H1 (cell line): ENCODE measurements around the gene GDPD5. TPM values are rescaled to one million over a fixed set of nuclear protein-coding genes. Genes with fewer than 3 reads are reported as not detected.

Experiments
- CTCF ChIA-PET: fragments of 300-600 bp; sonication (Branson Sonifier 250); formaldehyde crosslinking; loops from one replicate; lab custom pipeline; 2021; ENCODE audit not compliant: partially characterized antibody; lab: Charles Lee
- POLR2A ChIA-PET: fragments of 300-600 bp; sonication (Branson Sonifier 250); formaldehyde crosslinking; loops from one replicate; lab custom pipeline; 2021; ENCODE audit warnings: inconsistent platforms; ENCODE audit not compliant: partially characterized antibody; lab: Charles Lee
- DNase-seq, 2 experiments: peaks; one replicate each; pipeline versions ENCODE4 v3.0.0 to v3.0.0-alpha.2; 2010 to 2022; ENCODE audit warnings: low spot score in 2 of 2, low read depth in 1 of 2, mixed read lengths in 1 of 2
- FAIRE-seq: peaks from 2 replicates; lab custom pipeline; 2011; peaks lifted over from hg19 to GRCh38; lab: Jason Lieb, UNC
- H2AFZ ChIP-seq: 2 replicates; pipeline ENCODE4 v1.8.1; 2012; ENCODE audit warnings: low read length, inconsistent platforms
- H2AK5ac ChIP-seq: 2 replicates; pipeline ENCODE4 v1.6.1; 2013; ENCODE audit warnings: low read depth, low read length
- H2BK120ac ChIP-seq: replicated peaks from 2 replicates; pipeline ENCODE3; 2013; ENCODE audit warnings: low read depth, low read length, inconsistent platforms
- H2BK12ac ChIP-seq: 2 replicates; pipeline ENCODE4 v1.6.1; 2013; ENCODE audit warnings: low read depth, low read length
- H2BK15ac ChIP-seq: 2 replicates; pipeline ENCODE4 v1.6.1; 2013; ENCODE audit warnings: low read length
- H2BK20ac ChIP-seq: 2 replicates; pipeline ENCODE4 v1.6.1; 2013; ENCODE audit warnings: low read length
- H2BK5ac ChIP-seq: 2 replicates; pipeline ENCODE4 v1.6.1; 2013; ENCODE audit warnings: low read depth, low read length
- H3K14ac ChIP-seq: 2 replicates; pipeline ENCODE4 v1.6.1; 2013; ENCODE audit warnings: inconsistent platforms; ENCODE audit not compliant: insufficient read length
- H3K18ac ChIP-seq: 2 replicates; pipeline ENCODE4 v1.6.1; 2013; ENCODE audit warnings: low read length; ENCODE audit errors: extremely low read depth
- H3K23ac ChIP-seq: 2 replicates; pipeline ENCODE4 v1.6.1; 2013; ENCODE audit warnings: inconsistent platforms; ENCODE audit not compliant: insufficient read length
- H3K23me2 ChIP-seq: 2 replicates; pipeline ENCODE4 v1.6.1; 2013; ENCODE audit warnings: low read depth, low read length
- H3K27ac ChIP-seq: 2 replicates; pipeline ENCODE4 v1.6.1; 2011; ENCODE audit warnings: low read depth, low read length, inconsistent platforms
- H3K27me3 ChIP-seq, 4 experiments: replicated peaks in 1 of 4; 1 replicate in 1 of 4; 2 replicates in 3 of 4; pipeline versions ENCODE4 v1.6.1 to v1.8.1; 2011 to 2013; ENCODE audit warnings: low read length in 3 of 4, mild to moderate bottlenecking in 3 of 4, inconsistent platforms in 2 of 4, mixed read lengths in 2 of 4, moderate library complexity in 1 of 4; ENCODE audit not compliant: control insufficient read depth in 3 of 4, insufficient read depth in 3 of 4; ENCODE audit errors: extremely low read depth in 1 of 4
- H3K36me3 ChIP-seq, 4 experiments: 2 replicates each; pipeline versions ENCODE4 v1.6.1 to v1.8.1; 2011 to 2013; ENCODE audit warnings: mild to moderate bottlenecking in 4 of 4, low read length in 3 of 4, moderate library complexity in 2 of 4, control low read depth in 1 of 4, inconsistent platforms in 1 of 4; ENCODE audit not compliant: insufficient read depth in 4 of 4, control insufficient read depth in 2 of 4
- H3K4ac ChIP-seq: replicated peaks from 2 replicates; pipeline ENCODE3; 2013; ENCODE audit warnings: low read length, low read depth, mixed read lengths, inconsistent platforms; ENCODE audit not compliant: insufficient read length
- H3K4me1 ChIP-seq, 4 experiments: replicated peaks in 1 of 4; 1 replicate in 1 of 4; 2 replicates in 3 of 4; pipeline versions ENCODE4 v1.6.1 to v1.8.1; 2011 to 2013; ENCODE audit warnings: low read length in 3 of 4, inconsistent platforms in 2 of 4, mixed read lengths in 1 of 4; ENCODE audit not compliant: insufficient read depth in 4 of 4, control insufficient read depth in 3 of 4
- H3K4me2 ChIP-seq, 2 experiments: 2 replicates each; pipeline versions ENCODE4 v1.6.1 to v1.8.1; 2011 to 2013; ENCODE audit warnings: low read depth in 2 of 2, low read length in 2 of 2, control low read depth in 1 of 2, inconsistent platforms in 1 of 2, mild to moderate bottlenecking in 1 of 2; ENCODE audit not compliant: insufficient read depth in 1 of 2
- H3K4me3 ChIP-seq, 4 experiments: fragments of 200-600, 300-600 bp in 1 of 4; sonication (generic), shearing (Covaris generic), sonication (Bioruptor Twin) in 1 of 4; 2 replicates each; pipeline versions ENCODE4 v1.5.1 to v1.8.1; 2011 to 2016; ENCODE audit warnings: low read length in 4 of 4, low read depth in 3 of 4, control low read depth in 2 of 4, inconsistent platforms in 2 of 4, mild to moderate bottlenecking in 2 of 4, mixed read lengths in 1 of 4, moderate library complexity in 1 of 4; ENCODE audit not compliant: insufficient read depth in 2 of 4; ENCODE audit errors: extremely low read depth in 1 of 4
- H3K56ac ChIP-seq: replicated peaks from 2 replicates; pipeline ENCODE3; 2013; ENCODE audit warnings: low read depth, mild to moderate bottlenecking, mixed read lengths, low read length, inconsistent platforms; ENCODE audit not compliant: insufficient read length
- H3K79me1 ChIP-seq: 2 replicates; pipeline ENCODE4 v1.6.1; 2013; ENCODE audit warnings: low read depth, low read length, control low read depth
- H3K79me2 ChIP-seq, 2 experiments: 2 replicates each; pipeline versions ENCODE4 v1.6.1 to v1.8.1; 2012 to 2013; ENCODE audit warnings: low read length in 2 of 2, mild to moderate bottlenecking in 2 of 2, inconsistent platforms in 1 of 2; ENCODE audit not compliant: insufficient read depth in 2 of 2, control insufficient read depth in 1 of 2
- H3K9ac ChIP-seq, 4 experiments: replicated peaks in 1 of 4; 1 replicate in 1 of 4; 2 replicates in 3 of 4; pipeline versions ENCODE4 v1.6.1 to v1.8.1; 2011 to 2013; ENCODE audit warnings: low read depth in 3 of 4, low read length in 3 of 4, control low read depth in 2 of 4, mild to moderate bottlenecking in 2 of 4, moderate library complexity in 2 of 4, inconsistent platforms in 1 of 4; ENCODE audit errors: extremely low read depth in 1 of 4
- H3K9me3 ChIP-seq, 2 experiments: 2 replicates each; pipeline versions ENCODE4 v1.6.1 to v1.8.1; 2012 to 2013; ENCODE audit warnings: mild to moderate bottlenecking in 2 of 2, moderate library complexity in 2 of 2, control low read depth in 1 of 2, inconsistent platforms in 1 of 2, low read depth in 1 of 2, low read length in 1 of 2, mixed read lengths in 1 of 2; ENCODE audit not compliant: insufficient read depth in 2 of 2
- H4K20me1 ChIP-seq, 2 experiments: replicated peaks in 1 of 2; 2 replicates each; pipeline versions ENCODE3 to v1.8.1; 2011 to 2013; ENCODE audit warnings: inconsistent platforms in 2 of 2, low read length in 2 of 2, mild to moderate bottlenecking in 1 of 2; ENCODE audit not compliant: insufficient read depth in 2 of 2, control insufficient read depth in 1 of 2
- H4K5ac ChIP-seq: 2 replicates; pipeline ENCODE4 v1.6.1; 2013; ENCODE audit warnings: low read length, low read depth, mixed read lengths, inconsistent platforms; ENCODE audit not compliant: insufficient read length
- H4K8ac ChIP-seq: 2 replicates; pipeline ENCODE4 v1.8.0; 2013; ENCODE audit warnings: mild to moderate bottlenecking, moderate library complexity, low read length, inconsistent platforms; ENCODE audit not compliant: insufficient read depth; ENCODE audit errors: extremely low read depth
- H4K91ac ChIP-seq: replicated peaks from 2 replicates; pipeline ENCODE3; 2013; ENCODE audit warnings: low read length, mixed read lengths, inconsistent platforms; ENCODE audit not compliant: insufficient read length
- ASH2L ChIP-seq: fragments of 200-600, 300-600 bp; sonication (generic); IDR thresholded peaks from one replicate; pipeline ENCODE4 v1.7.1; 2017; ENCODE audit warnings: low read length
- BRCA1 ChIP-seq: IDR thresholded peaks from 2 replicates; pipeline ENCODE4 v1.6.1; 2012; ENCODE audit warnings: low read depth, low read length, improper control_type of control experiment
- KDM5A ChIP-seq: fragments of 200-600 bp; IDR thresholded peaks from 2 replicates; pipeline ENCODE4 v1.7.1; 2012; ENCODE audit warnings: mild to moderate bottlenecking, low read length, inconsistent platforms, mixed read lengths
- NRF1 ChIP-seq: IDR thresholded peaks from 2 replicates; pipeline ENCODE4 v1.6.1; 2011; ENCODE audit warnings: mild to moderate bottlenecking, low read depth, low read length, improper control_type of control experiment
- SIX5 ChIP-seq: IDR thresholded peaks from 2 replicates; pipeline ENCODE4 v1.6.1; 2011; ENCODE audit warnings: mild to moderate bottlenecking, low read depth, low read length
- SP2 ChIP-seq: IDR thresholded peaks from 2 replicates; pipeline ENCODE4 v1.6.1; 2012; ENCODE audit warnings: mild to moderate bottlenecking, low read length, inconsistent platforms
- TAF7 ChIP-seq: optimal IDR thresholded peaks from 2 replicates; pipeline ENCODE3; 2011; ENCODE audit warnings: low read depth, mild to moderate bottlenecking, inconsistent platforms, low read length, moderate library complexity, borderline replicate concordance
- WGBS, 2 experiments: shearing (Covaris generic) in 1 of 2; methylation state at CpG; one replicate each; pipeline versions ENCODE4 v1.1.6 to v1.1.7; 2013 to 2015; ENCODE audit warnings: low lambda C conversion rate in 2 of 2, mixed read lengths in 2 of 2, inconsistent platforms in 1 of 2, low coverage in 1 of 2, missing lambda C conversion rate in 1 of 2; ENCODE audit not compliant: insufficient replicate concordance in 2 of 2, insufficient coverage in 1 of 2, insufficient read length in 1 of 2; ENCODE audit errors: extremely low coverage in 1 of 2, missing lambda C conversion rate in 1 of 2; 5-methylcytosine and 5-hydroxymethylcytosine counted together
- polyA plus RNA-seq, 7 experiments: library from polyadenylated mRNA; depleted of rRNA in 3 of 7; stranded (reverse) in 5 of 7; unstranded in 2 of 7; fragments of >200 nt in 5 of 7; fragments of 200-250 nt in 2 of 7; gene quantifications; 1 replicate in 5 of 7; 2 replicates in 1 of 7; 4 replicates in 1 of 7; pipeline versions ENCODE4 v1.2.1 to v1.2.3, GENCODE V29; 2011 to 2013; ENCODE audit warnings: missing spikeins in 2 of 7, mixed read lengths in 2 of 7
- total RNA-seq: library from RNA; stranded (reverse); fragmentation: NEBNext Ultra II Directional; extraction: Animal tissue kit (Norgen Biotek cat#: 25700); gene quantifications from 2 replicates; pipeline ENCODE4 v1.2.1, GENCODE V29; 2021
- TF ChIP-seq, protein P1 (sequence below): IDR thresholded peaks from 2 replicates; pipeline ENCODE4 v1.6.1; 2011; ENCODE audit warnings: low read depth, mild to moderate bottlenecking, low read length; ENCODE audit not compliant: insufficient read depth
- TF ChIP-seq, protein P2 (sequence below): IDR thresholded peaks from 2 replicates; pipeline ENCODE4 v1.6.1; 2012; ENCODE audit warnings: low read length, inconsistent platforms

Gene GDPD5
- total and polyA plus RNA-seq, 2 of the 8 experiments (the other 6 are each of a cell fraction or from before 2014, with no cell fraction given): 7.8 to 8.6 TPM

DNA sequence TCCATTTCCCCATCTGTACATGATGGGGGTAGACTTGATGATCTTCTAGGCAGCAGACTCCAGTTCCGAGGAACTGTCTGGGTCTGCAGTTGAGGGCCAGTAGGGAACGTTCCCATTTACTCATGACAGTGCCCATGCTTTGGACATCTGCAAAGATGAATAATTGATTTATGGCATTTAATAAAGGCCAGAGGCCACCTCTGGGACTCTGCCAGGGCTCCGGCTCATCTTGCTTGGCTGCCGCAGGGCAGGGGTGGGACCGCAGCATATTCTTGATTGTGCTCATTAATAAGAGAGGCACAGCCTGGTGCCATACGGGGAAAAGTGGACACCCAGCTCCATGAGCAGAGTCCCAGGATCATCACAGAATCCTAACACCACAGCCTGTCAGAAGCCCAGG, 64.6 kb downstream of the GDPD5 start:
- CTCF ChIA-PET: interaction anchor here (0.8 to 31.5 kb wide), 10 partner anchors 9 to 123 kb away, joined by 3 to 603 read pairs (median 6); partner anchors contain the start of genes GDPD5 and KLHL35
- H3K23me2 ChIP-seq: peaks cover 2% of the 10 kb centered on the region; the same call in 1 of the 2 replicates
- H3K79me2 ChIP-seq: no peaks in the 10 kb centered on the region
- no peaks in the 10 kb centered on the region for H3K9me3 ChIP-seq
- H2BK5ac ChIP-seq: peak overlapping the region; percentile 21; the same call in 1 of the 2 replicates
- H3K36me3 ChIP-seq: no peaks in the 10 kb centered on the region; a peak in 1 of 8 replicates
- no peaks in the 10 kb centered on the region for H4K20me1 ChIP-seq
- H2BK15ac ChIP-seq: 0 out of 2 replicates have a peak overlapping the region, but pooled peaks have one; percentile 61
- no peak overlapping the region for H3K27ac ChIP-seq
- H2AK5ac ChIP-seq: no peak overlapping the region
- no peak overlapping the region for H2BK120ac ChIP-seq
- no peak overlapping the region for H3K4me2 ChIP-seq
- H4K91ac ChIP-seq: peak overlapping the region; percentile 30
- no peak overlapping the region for H3K9ac ChIP-seq
- no peak overlapping the region for H3K23ac ChIP-seq
- H3K4ac ChIP-seq: no peak overlapping the region
- H3K4me3 ChIP-seq: no peak overlapping the region
- POLR2A ChIA-PET: interaction anchor here (0.7 to 1.7 kb wide), 2 partner anchors 10 to 53 kb away, joined by 5 to 6 read pairs; no protein-coding TSS in a partner anchor
- DNase-seq (no peak), FAIRE-seq (no peak)
- H2BK20ac ChIP-seq: peak overlapping the region; percentile 97; the same call in 1 of the 2 replicates
- no peak overlapping the region for H3K56ac ChIP-seq
- no peaks in the 10 kb centered on the region for H3K79me1 ChIP-seq
- WGBS, 2 experiments: 89% methylated on average over 6 of the region's 6 CpGs; no CpG with 5 or more reads in 1 of the 2 experiments
- peaks cover 8 to 18% (median 14%) of the 10 kb centered on the region in 4 experiments for H3K4me1 ChIP-seq
- H4K5ac ChIP-seq: no peak overlapping the region
- no peak overlapping the region for H3K14ac ChIP-seq
- no peak overlapping the region; the same call in 1 of the 2 replicates for H3K18ac ChIP-seq
- no peak overlapping the region for H2BK12ac ChIP-seq
- no peak overlapping the region for H4K8ac ChIP-seq
- no peak overlapping the region for H2AFZ ChIP-seq
- H3K27me3 ChIP-seq: no peaks in the 10 kb centered on the region
- no peak for TF ChIP-seq ASH2L
- TF ChIP-seq TAF7: no peak
- TF ChIP-seq, protein P1, sequence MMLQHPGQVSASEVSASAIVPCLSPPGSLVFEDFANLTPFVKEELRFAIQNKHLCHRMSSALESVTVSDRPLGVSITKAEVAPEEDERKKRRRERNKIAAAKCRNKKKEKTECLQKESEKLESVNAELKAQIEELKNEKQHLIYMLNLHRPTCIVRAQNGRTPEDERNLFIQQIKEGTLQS: no peak
- no peak for TF ChIP-seq KDM5A
- TF ChIP-seq NRF1: no peak
- no peak for TF ChIP-seq SIX5
- TF ChIP-seq, protein P2, sequence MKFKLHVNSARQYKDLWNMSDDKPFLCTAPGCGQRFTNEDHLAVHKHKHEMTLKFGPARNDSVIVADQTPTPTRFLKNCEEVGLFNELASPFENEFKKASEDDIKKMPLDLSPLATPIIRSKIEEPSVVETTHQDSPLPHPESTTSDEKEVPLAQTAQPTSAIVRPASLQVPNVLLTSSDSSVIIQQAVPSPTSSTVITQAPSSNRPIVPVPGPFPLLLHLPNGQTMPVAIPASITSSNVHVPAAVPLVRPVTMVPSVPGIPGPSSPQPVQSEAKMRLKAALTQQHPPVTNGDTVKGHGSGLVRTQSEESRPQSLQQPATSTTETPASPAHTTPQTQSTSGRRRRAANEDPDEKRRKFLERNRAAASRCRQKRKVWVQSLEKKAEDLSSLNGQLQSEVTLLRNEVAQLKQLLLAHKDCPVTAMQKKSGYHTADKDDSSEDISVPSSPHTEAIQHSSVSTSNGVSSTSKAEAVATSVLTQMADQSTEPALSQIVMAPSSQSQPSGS: no peak
- no peak for TF ChIP-seq SP2
- TF ChIP-seq BRCA1: no peak
